OCI-LY1 (cell line): ENCODE data around the gene SRRM5.

Source experiments
- H2AFZ ChIP-seq: fragments of 200-600 bp; sonication (generic), shearing (Covaris generic); 2 replicates; pipeline ENCODE4 v1.6.0; 2014; ENCODE audit warnings: antibody characterized with exemption, mild to moderate bottlenecking, low read length
- H3F3A ChIP-seq: fragments of 200-600 bp; sonication (generic), shearing (Covaris generic); 2 replicates; pipeline ENCODE4 v1.6.0; 2014; ENCODE audit warnings: mild to moderate bottlenecking, antibody characterized with exemption, low read length, moderate library complexity; ENCODE audit not compliant: insufficient read depth
- H3K27ac ChIP-seq: fragments of 200-600 bp; sonication (generic); 2 replicates; pipeline ENCODE4 v1.5.1; 2014; ENCODE audit warnings: low read length, mixed run types, mild to moderate bottlenecking, low read depth; ENCODE audit not compliant: poor library complexity, severe bottlenecking
- H3K27me3 ChIP-seq: fragments of 200-600 bp; sonication (generic); 2 replicates; pipeline ENCODE4 v1.6.0; 2014; ENCODE audit warnings: antibody characterized with exemption, mild to moderate bottlenecking, low read length, moderate library complexity; ENCODE audit not compliant: insufficient read depth
- H3K36me3 ChIP-seq: fragments of 200-600 bp; sonication (generic); 2 replicates; pipeline ENCODE4 v1.6.1; 2014; ENCODE audit warnings: mild to moderate bottlenecking, antibody characterized with exemption, low read length, moderate library complexity, mixed read lengths; ENCODE audit not compliant: insufficient read depth
- H3K4me1 ChIP-seq: fragments of 200-600 bp; sonication (generic); 2 replicates; pipeline ENCODE4 v1.5.1; 2014; ENCODE audit warnings: mild to moderate bottlenecking, low read length, moderate library complexity; ENCODE audit not compliant: insufficient read depth, severe bottlenecking
- H3K4me2 ChIP-seq: fragments of 200-600 bp; sonication (generic), shearing (Covaris generic); 2 replicates; pipeline ENCODE4 v1.6.1; 2014; ENCODE audit warnings: low read length
- H3K4me3 ChIP-seq: fragments of 200-600 bp; sonication (generic); 2 replicates; pipeline ENCODE4 v1.5.1; 2014; ENCODE audit warnings: low read length, low read depth, mild to moderate bottlenecking, mixed read lengths; ENCODE audit not compliant: poor library complexity, severe bottlenecking
- H3K79me2 ChIP-seq: fragments of 200-600 bp; shearing (Covaris generic); 2 replicates; pipeline ENCODE4 v1.6.1; 2016; ENCODE audit warnings: mixed run types, low read length, mixed read lengths; ENCODE audit not compliant: insufficient read depth
- H3K9ac ChIP-seq: fragments of 200-600 bp; sonication (generic), shearing (Covaris generic); 2 replicates; pipeline ENCODE4 v1.6.1; 2014; ENCODE audit warnings: mild to moderate bottlenecking, low read length, mixed read lengths
- H3K9me2 ChIP-seq: fragments of 200-600 bp; sonication (generic), shearing (Covaris generic); 2 replicates; pipeline ENCODE4 v1.6.1; 2014; ENCODE audit warnings: low read depth, mild to moderate bottlenecking, low read length, mixed read lengths
- H3K9me3 ChIP-seq: fragments of 200-600 bp; shearing (Covaris generic); 2 replicates; pipeline ENCODE4 v1.6.1; 2014; ENCODE audit warnings: low read length, mixed read lengths
- H4K20me1 ChIP-seq: fragments of 200-600 bp; sonication (generic), shearing (Covaris generic); 2 replicates; pipeline ENCODE4 v1.6.0; 2016; ENCODE audit warnings: mild to moderate bottlenecking, low read length; ENCODE audit not compliant: insufficient read depth
- CTCF ChIP-seq: fragments of 200-600 bp; sonication (generic), shearing (Covaris generic); IDR thresholded peaks from 2 replicates; pipeline ENCODE4 v1.5.1; 2017; ENCODE audit warnings: mild to moderate bottlenecking, antibody characterized with exemption, low read length, moderate library complexity, mixed read lengths
- EZH2 ChIP-seq: fragments of 200-600 bp; sonication (generic), shearing (Covaris generic); IDR thresholded peaks from 2 replicates; pipeline ENCODE4 v1.8.0; 2017; ENCODE audit warnings: borderline replicate concordance, mixed run types, mild to moderate bottlenecking, antibody characterized with exemption, low read length, moderate library complexity, mixed read lengths

SRRM5 gene

GRCh38 chr19:43658494-43658893 is 46.6 kb downstream of the SRRM5 start:
- Histone ChIP-seq H3K9me3 (no peaks in the 10 kb centered on the region), H3K4me3 (no peak overlapping the region), H3K9me2 (no peaks in the 10 kb centered on the region), H3K4me1 (no peaks in the 10 kb centered on the region), H3K27ac (no peak overlapping the region), H3K27me3 (peaks cover 8% of the 10 kb centered on the region; the same call in 1 of the 2 replicates), H2AFZ (no peak overlapping the region), H3K79me2 (no peaks in the 10 kb centered on the region), H3K9ac (no peak overlapping the region), H3K36me3 (no peaks in the 10 kb centered on the region), H3K4me2 (no peak overlapping the region), H4K20me1 (no peaks in the 10 kb centered on the region), H3F3A (no peaks in the 10 kb centered on the region)
- TF ChIP-seq CTCF: no peak
- no peak for TF ChIP-seq EZH2

- Histone ChIP-seq H3K4me3 (no peak overlapping the region), H3K27me3 (peaks cover 6% of the 10 kb centered on the region; the same call in 1 of the 2 replicates), H3K4me2 (no peak overlapping the region), H3F3A (no peaks in the 10 kb centered on the region), H3K9ac (no peak overlapping the region), H3K4me1 (no peaks in the 10 kb centered on the region), H3K9me3 (no peaks in the 10 kb centered on the region), H3K79me2 (no peaks in the 10 kb centered on the region), H2AFZ (no peak overlapping the region), H3K9me2 (no peaks in the 10 kb centered on the region), H3K36me3 (no peaks in the 10 kb centered on the region), H4K20me1 (no peaks in the 10 kb centered on the region), H3K27ac (no peak overlapping the region)
- TF ChIP-seq CTCF: no peak
- TF ChIP-seq EZH2: no peak
Measured at GRCh38 chr19:43660301-43660970, 48.5 kb downstream of the SRRM5 start.

- H3K79me2 ChIP-seq: no peaks in the 10 kb centered on the region
- H4K20me1 ChIP-seq: no peaks in the 10 kb centered on the region
Measured at GRCh38 chr19:43660971-43661360, 49.1 kb downstream of the SRRM5 start.

More at GRCh38 chr19:43660971-43661360, 49.1 kb downstream of the SRRM5 start:
- no peaks in the 10 kb centered on the region for H3K4me1 ChIP-seq
- TF ChIP-seq CTCF (no peak), EZH2 (no peak)
- no peaks in the 10 kb centered on the region for H3F3A ChIP-seq
- H3K36me3 ChIP-seq: no peaks in the 10 kb centered on the region
- H2AFZ ChIP-seq: no peak overlapping the region
- no peak overlapping the region for H3K4me2 ChIP-seq
- H3K27ac ChIP-seq: no peak overlapping the region
- H3K4me3 ChIP-seq: no peak overlapping the region
- H3K9me2 ChIP-seq: no peaks in the 10 kb centered on the region
- H3K9ac ChIP-seq: no peak overlapping the region
- H3K9me3 ChIP-seq: no peaks in the 10 kb centered on the region
- peaks cover 4% of the 10 kb centered on the region; the same call in 1 of the 2 replicates for H3K27me3 ChIP-seq
